H9 (cell line): ENCODE results near the gene RAP1GAP. TPM values are rescaled to one million over a fixed set of nuclear protein-coding genes. Genes with fewer than 3 reads are reported as not detected.

Experiments
- DNase-seq: peaks from one replicate; pipeline ENCODE4 v3.0.0-alpha.2; 2017
- H2AFZ ChIP-seq: one replicate; pipeline ENCODE4 v1.6.1; 2013; ENCODE audit warnings: mild to moderate bottlenecking, low read length, control low read depth, moderate library complexity
- H2AK5ac ChIP-seq: 2 replicates; pipeline ENCODE4 v1.6.1; 2013; ENCODE audit warnings: low read length, control low read depth, mixed read lengths; ENCODE audit not compliant: insufficient read length
- H2BK120ac ChIP-seq: one replicate; pipeline ENCODE4 v1.6.1; 2013; ENCODE audit warnings: low read depth, mild to moderate bottlenecking, low read length, control low read depth, inconsistent platforms; ENCODE audit not compliant: poor library complexity, severe bottlenecking
- H2BK12ac ChIP-seq: 2 replicates; pipeline ENCODE4 v1.6.1; 2013; ENCODE audit warnings: low read length, control low read depth, mixed read lengths, low read depth; ENCODE audit not compliant: insufficient read length
- H2BK15ac ChIP-seq: 2 replicates; pipeline ENCODE4 v1.6.1; 2013; ENCODE audit warnings: low read depth, low read length, control low read depth
- H2BK20ac ChIP-seq: one replicate; pipeline ENCODE4 v1.6.1; 2013; ENCODE audit warnings: low read depth, mild to moderate bottlenecking, low read length, control low read depth, inconsistent platforms; ENCODE audit not compliant: poor library complexity, severe bottlenecking
- H2BK5ac ChIP-seq: 2 replicates; pipeline ENCODE4 v1.6.1; 2013; ENCODE audit warnings: low read length, control low read depth, mixed read lengths; ENCODE audit not compliant: insufficient read length
- H3K14ac ChIP-seq: 2 replicates; pipeline ENCODE4 v1.6.1; 2013; ENCODE audit warnings: low read length, control low read depth; ENCODE audit not compliant: insufficient read depth
- H3K18ac ChIP-seq: 2 replicates; pipeline ENCODE4 v1.6.1; 2013; ENCODE audit warnings: low read depth, mild to moderate bottlenecking, mixed read lengths, low read length, control low read depth; ENCODE audit not compliant: insufficient read length
- H3K23ac ChIP-seq: 2 replicates; pipeline ENCODE4 v1.6.1; 2013; ENCODE audit warnings: low read length, control low read depth, mixed read lengths, low read depth; ENCODE audit not compliant: insufficient read length
- H3K23me2 ChIP-seq: 2 replicates; pipeline ENCODE4 v1.6.1; 2013; ENCODE audit warnings: low read depth, mild to moderate bottlenecking, mixed read lengths, low read length, control low read depth; ENCODE audit not compliant: insufficient read length, poor library complexity, severe bottlenecking
- H3K27ac ChIP-seq: 2 replicates; pipeline ENCODE4 v1.5.1; 2013; ENCODE audit warnings: low read length, control low read depth, mixed read lengths, low read depth; ENCODE audit not compliant: insufficient read length
- H3K27me3 ChIP-seq: 2 replicates; pipeline ENCODE4 v1.6.1; 2013; ENCODE audit warnings: low read length, control low read depth, inconsistent platforms; ENCODE audit not compliant: insufficient read depth
- H3K4ac ChIP-seq: 2 replicates; pipeline ENCODE4 v1.6.1; 2013; ENCODE audit warnings: low read depth, mild to moderate bottlenecking, control low read depth, inconsistent platforms, low read length, moderate library complexity
- H3K4me1 ChIP-seq: 2 replicates; pipeline ENCODE4 v1.6.1; 2013; ENCODE audit warnings: low read length, control low read depth, inconsistent platforms; ENCODE audit not compliant: insufficient read depth
- H3K4me2 ChIP-seq: 2 replicates; pipeline ENCODE4 v1.6.1; 2013; ENCODE audit warnings: low read length, control low read depth, mixed read lengths; ENCODE audit not compliant: insufficient read length, insufficient read depth
- H3K56ac ChIP-seq: 2 replicates; pipeline ENCODE4 v1.6.1; 2013; ENCODE audit warnings: low read depth, mild to moderate bottlenecking, mixed read lengths, low read length, control low read depth; ENCODE audit not compliant: insufficient read length
- H3K79me1 ChIP-seq: 2 replicates; pipeline ENCODE4 v1.6.1; 2013; ENCODE audit warnings: low read depth, mild to moderate bottlenecking, moderate library complexity, low read length, control low read depth, inconsistent platforms; ENCODE audit not compliant: insufficient read depth, poor library complexity, severe bottlenecking
- H3K79me2 ChIP-seq: 2 replicates; pipeline ENCODE4 v1.6.1; 2013; ENCODE audit warnings: low read length, control low read depth, inconsistent platforms; ENCODE audit not compliant: insufficient read depth
- H3K9ac ChIP-seq: 2 replicates; pipeline ENCODE4 v1.6.1; 2013; ENCODE audit warnings: low read length, control low read depth, mixed read lengths; ENCODE audit not compliant: insufficient read length; ENCODE audit errors: extremely low read depth
- H3K9me3 ChIP-seq: one replicate; pipeline ENCODE4 v1.6.1; 2013; ENCODE audit warnings: low read depth, low read length, inconsistent platforms; ENCODE audit not compliant: control insufficient read depth
- H3T11ph ChIP-seq: one replicate; pipeline ENCODE4 v1.6.1; 2013; ENCODE audit warnings: mild to moderate bottlenecking, low read length, control low read depth, inconsistent platforms
- H4K20me1 ChIP-seq: one replicate; pipeline ENCODE4 v1.6.1; 2013; ENCODE audit not compliant: control insufficient read depth, insufficient read length, insufficient read depth
- H4K5ac ChIP-seq: 2 replicates; pipeline ENCODE4 v1.6.1; 2013; ENCODE audit warnings: low read depth, mild to moderate bottlenecking, mixed read lengths, low read length, control low read depth; ENCODE audit not compliant: insufficient read length
- H4K8ac ChIP-seq: replicated peaks from 2 replicates; pipeline ENCODE4 v1.6.1; 2013; ENCODE audit warnings: low read length, control low read depth, mixed read lengths, low read depth; ENCODE audit not compliant: insufficient read length
- H4K91ac ChIP-seq: 2 replicates; pipeline ENCODE4 v1.6.1; 2013; ENCODE audit warnings: low read depth, mild to moderate bottlenecking, moderate library complexity, mixed read lengths, low read length, control low read depth; ENCODE audit not compliant: insufficient read length
- H3K27ac Mint-ChIP-seq, 3 experiments: 2 replicates in 2 of 3; 3 replicates in 1 of 3; pipeline ENCODE4 v1.8.0; 2020 to 2021; ENCODE audit warnings: mixed read lengths in 3 of 3, mild to moderate bottlenecking in 1 of 3, moderate library complexity in 1 of 3
- H3K27me3 Mint-ChIP-seq: 2 replicates; pipeline ENCODE4 v1.8.0; 2021; ENCODE audit warnings: low read depth, mild to moderate bottlenecking, moderate library complexity, mixed read lengths
- H3K36me3 Mint-ChIP-seq, 3 experiments: 2 replicates in 2 of 3; 3 replicates in 1 of 3; pipeline ENCODE4 v1.8.0; 2020 to 2021; ENCODE audit warnings: low read depth in 3 of 3, mixed read lengths in 3 of 3; ENCODE audit not compliant: insufficient read depth in 1 of 3
- H3K4me1 Mint-ChIP-seq, 2 experiments: 2 replicates each; pipeline ENCODE4 v1.8.0; 2020; ENCODE audit warnings: mixed read lengths in 2 of 2
- H3K4me3 Mint-ChIP-seq, 2 experiments: 2 replicates in 1 of 2; 3 replicates in 1 of 2; pipeline ENCODE4 v1.8.0; 2020 to 2021; ENCODE audit warnings: mild to moderate bottlenecking in 2 of 2, mixed read lengths in 2 of 2, moderate library complexity in 1 of 2
- H3K9me3 Mint-ChIP-seq, 2 experiments: 2 replicates in 1 of 2; 3 replicates in 1 of 2; pipeline ENCODE4 v1.8.0; 2020; ENCODE audit warnings: mild to moderate bottlenecking in 2 of 2, mixed read lengths in 2 of 2, moderate library complexity in 1 of 2
- CTCF ChIP-seq: fragments of 200-600 bp; sonication (generic); conservative IDR thresholded peaks from 3 replicates; pipeline ENCODE4 v1.8.0; 2021; ENCODE audit warnings: antibody characterized with exemption, mild to moderate bottlenecking
- WGBS: extraction: QIAGEN DNeasy Blood & Tissue Kit; methylation state at CpG from one replicate; pipeline ENCODE4 v1.1.7; 2013; ENCODE audit warnings: missing lambda C conversion rate, low lambda C conversion rate, mixed read lengths; ENCODE audit not compliant: insufficient read length; ENCODE audit errors: extremely low coverage; 5-methylcytosine and 5-hydroxymethylcytosine counted together
- total RNA-seq: library from RNA; stranded (reverse); gene quantifications from 2 replicates; pipeline ENCODE4 v1.2.1, GENCODE V29; 2021

Gene RAP1GAP
- total RNA-seq, 1 experiment from 2014 or later: 7.9 TPM

- Mint-ChIP-seq H3K27me3 (no peaks in the 10 kb centered on the region; the same call in 1 of the 2 replicates), H3K27ac (peak overlapping the region in 1 of 3 experiments; percentile 37; a peak in 2 of 7 replicates), H3K4me3 (no peak overlapping the region), H3K9me3 (no peaks in the 10 kb centered on the region), H3K36me3 (no peaks in the 10 kb centered on the region), H3K4me1 (peaks cover 19 to 33% of the 10 kb centered on the region in 2 experiments)
- no peak overlapping the region for H2BK120ac ChIP-seq
- no peak overlapping the region for H4K5ac ChIP-seq
- H2BK20ac ChIP-seq: no peak overlapping the region
- H3K27me3 ChIP-seq: no peaks in the 10 kb centered on the region
- no peaks in the 10 kb centered on the region for H3K79me1 ChIP-seq
- no peak overlapping the region for H2AK5ac ChIP-seq
- no peak overlapping the region for H3T11ph ChIP-seq
- no peak overlapping the region for H4K8ac ChIP-seq
- WGBS: no CpG with 5 or more reads among the region's 19 CpGs
- no peaks in the 10 kb centered on the region for H3K79me2 ChIP-seq
- H2AFZ ChIP-seq: no peak overlapping the region
- H3K23ac ChIP-seq: no peak overlapping the region
- H3K18ac ChIP-seq: no peak overlapping the region
- H4K91ac ChIP-seq: no peak overlapping the region
- no peak overlapping the region for H3K56ac ChIP-seq
- no peak overlapping the region for H3K4me2 ChIP-seq
- H3K4me1 ChIP-seq: no peaks in the 10 kb centered on the region
- H4K20me1 ChIP-seq: no peaks in the 10 kb centered on the region
- H2BK5ac ChIP-seq: no peak overlapping the region
- H3K14ac ChIP-seq: no peak overlapping the region; the same call in 1 of the 2 replicates
- H3K9me3 ChIP-seq: no peaks in the 10 kb centered on the region
- H3K4ac ChIP-seq: no peak overlapping the region
- H3K27ac ChIP-seq: no peak overlapping the region
- no peak for DNase-seq
- H3K23me2 ChIP-seq: no peaks in the 10 kb centered on the region
- no peak overlapping the region for H3K9ac ChIP-seq
- no peak for TF ChIP-seq CTCF
- H2BK12ac ChIP-seq: no peak overlapping the region
- no peak overlapping the region for H2BK15ac ChIP-seq
Observed at GRCh38 chr1:21641967-21642739, 27.0 kb downstream of the RAP1GAP start.
